ENCODE results near the gene WASL. TPM values are rescaled to one million over a fixed set of nuclear protein-coding genes. Genes with fewer than 3 reads are reported as not detected.

WASL gene
- total and polyA plus RNA-seq, 2 of the 13 experiments (the other 11 are each of a cell fraction or from before 2014, with no cell fraction given): 7.9 to 12.8 TPM

DNA sequence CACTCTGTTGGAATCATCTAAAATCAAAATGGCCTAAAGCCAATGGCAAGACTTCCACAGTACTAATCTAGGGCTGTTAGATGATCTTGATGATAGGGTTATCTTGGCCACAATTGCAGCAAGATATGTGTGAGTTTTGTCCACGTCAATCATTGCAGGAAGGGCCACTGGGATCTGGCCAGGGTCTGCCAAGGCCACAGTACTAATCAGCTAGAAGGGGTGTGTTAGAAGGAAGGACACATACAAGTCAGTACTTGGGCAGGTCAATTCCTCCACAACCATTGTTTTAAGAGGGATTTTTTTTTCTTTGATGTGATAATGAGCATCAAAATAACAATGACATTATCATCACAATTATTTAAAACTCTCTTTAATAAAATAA lies 91.5 kb downstream of the WASL start:
- Histone ChIP-seq H3K9me3 (ENCODE audit: low read length) (no peaks in the 10 kb centered on the region), H3K36me3 (replicated peaks in 1 of 2; ENCODE audit: control insufficient read depth in 1 of 2, insufficient read depth in 2 of 2, low read length in 2 of 2) (no peaks in the 10 kb centered on the region), H3K9ac (ENCODE audit: insufficient read depth, low read depth, low read length) (no peak overlapping the region), H3K4me2 (ENCODE audit: low read depth, low read length) (no peak overlapping the region), H4K20me1 (ENCODE audit: insufficient read depth, low read length) (no peaks in the 10 kb centered on the region), H3K27ac (ENCODE audit: extremely low read length, insufficient read depth, low read length) (no peak overlapping the region), H3K4me3 (replicated peaks in 1 of 3; ENCODE audit: insufficient read depth in 1 of 3, low read depth in 2 of 3, low read length in 3 of 3) (no peak overlapping the region), H3K27me3 (ENCODE audit: control insufficient read depth in 1 of 2, insufficient read depth in 2 of 2, low read length in 2 of 2) (no peaks in the 10 kb centered on the region; a peak in 1 of 5 replicates), H2AFZ (ENCODE audit: low read length) (no peak overlapping the region), H3K4me1 (ENCODE audit: insufficient read depth, low read length) (no peaks in the 10 kb centered on the region), H3K79me2 (ENCODE audit: insufficient read depth, low read length) (no peaks in the 10 kb centered on the region)
- intact Hi-C loops (cut with micrococcal nuclease; ENCODE audit: unreplicated experiment): no loop called here
- ChIA-PET CTCF (ENCODE audit: low intra/inter-chr PET ratio, low total read pairs) (no interaction called here), POLR2A (no interaction called here)
- TF ChIP-seq TARDBP (CRISPR knock-in tag; IDR thresholded peaks at IDR 0.05): no peak
- TF ChIP-seq ZZZ3 (CRISPR knock-in tag; IDR thresholded peaks at IDR 0.05; ENCODE audit: borderline replicate concordance): no peak
- TF ChIP-seq ATF5 (CRISPR knock-in tag; IDR thresholded peaks at IDR 0.05; ENCODE audit: low read depth): no peak
- no peak for TF ChIP-seq IKZF1 (IDR thresholded peaks at IDR 0.05)
- no peak for TF ChIP-seq RARG (CRISPR knock-in tag; IDR thresholded peaks at IDR 0.05; ENCODE audit: low read depth)
- no peak for TF ChIP-seq SMARCC2 (IDR thresholded peaks at IDR 0.05)
- no peak for TF ChIP-seq MXI1 (IDR thresholded peaks at IDR 0.05; ENCODE audit: borderline replicate concordance, low read depth, low read length)
- TF ChIP-seq YY1 (IDR thresholded peaks at IDR 0.05; ENCODE audit: insufficient read depth, insufficient replicate concordance, low read depth, low read length): no peak
- no peak for TF ChIP-seq ZNF343 (CRISPR knock-in tag; IDR thresholded peaks at IDR 0.05)
- TF ChIP-seq, protein P1, sequence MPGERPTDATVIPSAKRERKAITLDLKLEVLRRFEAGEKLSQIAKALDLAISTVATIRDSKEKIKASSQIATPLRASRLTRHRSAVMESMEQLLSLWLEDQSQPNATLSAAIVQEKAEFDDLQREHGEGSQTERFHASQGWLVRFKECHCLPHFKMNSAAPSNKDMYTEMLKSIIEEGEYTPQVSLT (CRISPR knock-in tag; IDR thresholded peaks at IDR 0.05; ENCODE audit: borderline replicate concordance, low read depth): no peak
- TF ChIP-seq, protein P2, sequence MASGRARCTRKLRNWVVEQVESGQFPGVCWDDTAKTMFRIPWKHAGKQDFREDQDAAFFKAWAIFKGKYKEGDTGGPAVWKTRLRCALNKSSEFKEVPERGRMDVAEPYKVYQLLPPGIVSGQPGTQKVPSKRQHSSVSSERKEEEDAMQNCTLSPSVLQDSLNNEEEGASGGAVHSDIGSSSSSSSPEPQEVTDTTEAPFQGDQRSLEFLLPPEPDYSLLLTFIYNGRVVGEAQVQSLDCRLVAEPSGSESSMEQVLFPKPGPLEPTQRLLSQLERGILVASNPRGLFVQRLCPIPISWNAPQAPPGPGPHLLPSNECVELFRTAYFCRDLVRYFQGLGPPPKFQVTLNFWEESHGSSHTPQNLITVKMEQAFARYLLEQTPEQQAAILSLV (CRISPR knock-in tag; IDR thresholded peaks at IDR 0.05; ENCODE audit: borderline replicate concordance): no peak
- ATAC-seq: no peak
- BruUV-seq (replicated peaks): no TSS peak
- in situ Hi-C loops (cut with HindIII; ENCODE audit: extremely low pct_ligation_motif_present, low pct_unique_long_range_greater_than_20kb): no loop called here
- 33% methylated on average over 1 of the region's 1 CpG for WGBS (ENCODE audit: low lambda C conversion rate)
- DNase-seq (ENCODE audit: low spot score): no peak
- FAIRE-seq: no peak
